ENCODE data around the gene DAO. TPM values are rescaled to one million over a fixed set of nuclear protein-coding genes. Genes with fewer than 3 reads are reported as not detected.
"Not testable (repeated sequence)": the region's sequence is repeated elsewhere in the genome, so short reads cannot be mapped to it uniquely, and the experiment has no call there.

Gene DAO
- total RNA-seq, result not detected

DNA sequence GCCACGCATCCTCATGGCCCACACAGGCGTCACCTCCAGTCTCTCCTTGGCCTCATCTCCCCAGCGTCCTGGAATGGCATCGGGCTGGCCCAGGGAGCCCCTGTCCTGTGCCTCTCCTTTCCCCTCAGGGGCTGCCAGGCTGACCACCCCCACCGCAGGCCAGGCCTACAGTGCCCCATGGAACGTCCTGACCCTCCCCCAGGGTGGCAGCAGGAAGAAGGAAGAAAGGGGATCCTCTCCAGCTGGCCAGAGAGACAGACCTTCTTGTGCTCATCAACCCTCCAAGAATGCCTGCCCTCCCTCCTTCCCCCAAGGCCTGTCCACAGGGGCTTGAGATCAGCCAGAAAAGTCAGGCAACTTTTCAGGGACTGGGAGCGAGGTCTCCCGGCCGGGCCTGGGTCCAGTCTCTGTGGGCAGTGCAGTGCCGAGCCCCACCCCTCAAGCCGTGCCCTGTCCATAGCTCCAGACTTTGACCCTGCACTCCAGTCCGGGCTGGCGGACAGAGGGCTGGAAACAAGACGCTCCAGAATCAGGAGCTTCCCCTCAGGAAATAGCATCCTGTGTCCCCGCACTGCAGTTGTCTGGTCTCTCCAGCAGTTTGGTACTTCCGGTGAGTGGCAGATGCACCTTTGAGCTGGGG is at the start of gene DAO:
Gene DAO, plus strand, starts transcription at position 478 of the 640 bp plus-strand sequence. CDS start 4,915 bp downstream, outside the sequence.
- ChIA-PET POLR2A (no interaction called here), CTCF (no interaction called here)

DNA sequence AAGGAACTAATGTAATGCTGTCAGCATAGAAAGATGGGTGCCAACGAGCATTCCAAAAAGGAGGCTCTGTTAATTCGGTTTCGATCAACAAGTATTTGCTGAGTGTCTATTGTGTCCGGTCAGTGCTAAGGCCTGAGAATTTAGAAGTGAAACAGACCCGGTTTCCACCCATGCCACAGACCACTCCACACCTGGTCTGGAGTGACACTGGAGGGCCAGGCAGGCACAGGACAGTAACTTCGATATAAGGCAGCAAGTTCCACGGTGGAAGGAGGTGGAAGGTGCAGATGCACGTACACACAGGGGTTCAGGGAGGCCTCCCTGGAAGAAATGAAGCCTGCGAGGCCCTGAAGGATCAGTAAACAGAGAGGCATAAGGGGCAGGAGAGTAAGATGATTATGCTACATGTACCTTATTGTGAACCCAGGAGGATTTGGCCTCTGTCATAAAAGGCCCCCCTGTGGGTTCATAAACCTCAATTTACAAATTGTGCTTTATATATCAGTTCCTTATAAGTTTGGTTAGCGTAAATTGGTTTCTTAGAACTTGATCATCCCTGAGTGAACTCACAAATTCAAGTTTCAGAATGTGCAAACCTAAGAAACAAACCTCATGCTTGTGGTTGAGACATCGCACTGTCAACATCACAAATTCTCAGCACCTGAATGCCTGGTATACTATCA is 48.4 kb upstream of the DAO start:
- POLR2A ChIA-PET, result interaction anchor here (0.9 to 1.0 kb wide), 2 partner anchors 26 to 136 kb away, joined by 3 read pairs; partner anchors contain the start of gene SSH1
- CTCF ChIA-PET, result interaction anchor here (0.7 kb wide), 1 partner anchor 28 kb away, joined by 3 read pairs; no protein-coding TSS in a partner anchor

DNA sequence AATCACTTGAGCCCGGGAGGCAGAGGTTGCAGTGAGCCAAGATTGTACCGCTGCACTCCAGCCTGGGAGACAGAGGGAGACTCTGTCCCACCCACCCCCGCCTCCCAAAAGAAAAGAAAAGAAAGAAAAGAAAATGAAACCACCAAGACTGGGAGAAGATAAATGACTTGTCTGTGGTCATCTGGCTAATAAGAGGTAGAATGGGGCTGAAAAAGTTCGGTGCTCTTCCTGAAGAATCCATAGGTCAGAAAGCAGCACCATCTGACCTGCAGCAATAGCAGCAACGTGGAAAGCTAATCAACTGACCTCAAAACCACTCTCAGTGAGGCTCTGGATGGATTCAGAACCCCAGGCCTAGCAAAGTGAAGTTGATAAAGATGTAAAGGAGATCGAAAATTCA is 47.7 kb upstream of the DAO start:
- ChIA-PET POLR2A (interaction anchor here (0.6 to 1.0 kb wide), 3 partner anchors 25 to 199 kb away, joined by 3 to 5 read pairs (median 3); partner anchors contain the start of gene SSH1), CTCF (interaction anchor here (0.6 to 0.8 kb wide), 3 partner anchors 20 to 271 kb away, joined by 3 read pairs; no protein-coding TSS in a partner anchor)

GRCh38 chr12:108832730-108833354 is 47.0 kb upstream of the DAO start:
- POLR2A ChIA-PET, result interaction anchor here (0.6 to 1.0 kb wide), 2 partner anchors 24 to 199 kb away, joined by 3 to 5 read pairs; partner anchors contain the start of gene SSH1
- CTCF ChIA-PET, result interaction anchor here (0.6 to 0.8 kb wide), 3 partner anchors 20 to 270 kb away, joined by 3 read pairs; no protein-coding TSS in a partner anchor

DNA sequence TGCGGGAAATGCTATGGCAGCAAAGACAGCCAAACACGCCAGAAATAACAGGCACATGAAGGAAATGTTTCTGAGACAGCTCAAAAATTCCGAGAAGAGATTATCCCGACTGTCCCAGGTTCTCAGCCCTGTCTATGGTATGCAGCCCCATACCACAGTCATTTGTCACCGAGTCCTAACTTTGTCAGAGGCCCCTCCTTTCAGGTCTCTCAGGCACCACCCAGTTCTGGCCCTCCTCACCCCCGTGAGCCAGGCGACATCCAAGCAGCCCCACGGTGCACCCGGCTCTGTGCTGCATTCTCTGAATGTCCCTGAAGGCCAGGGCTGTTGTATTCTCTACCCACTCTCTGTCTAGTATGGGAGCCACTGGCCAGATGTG is 46.5 kb upstream of the DAO start:
- ChIA-PET CTCF (no interaction called here), POLR2A (no interaction called here)

GRCh38 chr12:108833757-108834472 is 46.0 kb upstream of the DAO start:
- CTCF ChIA-PET, result no interaction called here
- POLR2A ChIA-PET, result no interaction called here

GRCh38 chr12:108835860-108836634 is 43.8 kb upstream of the DAO start:
- CTCF ChIA-PET, result no interaction called here
- POLR2A ChIA-PET, result no interaction called here

DNA sequence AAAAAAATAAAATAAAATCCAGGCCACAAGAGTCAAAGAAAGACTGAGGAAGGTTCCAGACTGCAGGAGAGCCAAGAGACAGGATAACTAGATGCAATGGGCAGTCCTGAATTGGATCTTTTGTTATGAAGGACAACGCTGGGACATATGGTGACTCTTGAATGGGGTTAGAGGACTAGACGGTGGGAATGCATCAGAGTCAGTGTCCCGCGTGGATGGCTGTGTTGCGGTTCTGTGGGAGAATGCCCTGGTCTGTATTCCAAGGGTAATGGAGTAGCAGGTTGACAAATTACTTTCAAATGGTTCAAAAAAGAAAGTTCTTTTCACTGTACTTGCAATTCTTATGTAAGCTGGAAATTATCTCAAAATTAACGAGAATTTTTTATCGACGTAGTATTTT is 42.7 kb upstream of the DAO start:
- POLR2A ChIA-PET, result no interaction called here
- CTCF ChIA-PET, result interaction anchor here (1.1 to 1.6 kb wide), 2 partner anchors 256 to 264 kb away, joined by 3 to 7 read pairs; partner anchors contain the start of gene ALKBH2

GRCh38 chr12:108837680-108838079 is 42.2 kb upstream of the DAO start:
- CTCF ChIA-PET, result interaction anchor here (0.8 to 1.6 kb wide), 9 partner anchors 13 to 278 kb away, joined by 3 to 7 read pairs (median 3); partner anchors contain the start of genes ALKBH2 and SSH1
- POLR2A ChIA-PET, result no interaction called here

GRCh38 chr12:108838194-108839017 is 41.5 kb upstream of the DAO start:
- POLR2A ChIA-PET, result interaction anchor here (2.6 kb wide), 1 partner anchor 19 kb away, joined by 9 read pairs; the partner anchor contains the start of gene SSH1
- CTCF ChIA-PET, result interaction anchor here (0.7 to 1.6 kb wide), 10 partner anchors 14 to 278 kb away, joined by 3 to 7 read pairs (median 3); partner anchors contain the start of genes ALKBH2 and SSH1

GRCh38 chr12:108839018-108839889 is 40.6 kb upstream of the DAO start:
- ChIA-PET POLR2A (interaction anchor here (0.5 to 2.6 kb wide), 3 partner anchors 10 to 179 kb away, joined by 5 to 9 read pairs (median 5); partner anchors contain the start of gene SSH1), CTCF (interaction anchor here (0.9 to 1.6 kb wide), 5 partner anchors 18 to 279 kb away, joined by 3 to 7 read pairs (median 3); partner anchors contain the start of genes ALKBH2 and SSH1)

DNA sequence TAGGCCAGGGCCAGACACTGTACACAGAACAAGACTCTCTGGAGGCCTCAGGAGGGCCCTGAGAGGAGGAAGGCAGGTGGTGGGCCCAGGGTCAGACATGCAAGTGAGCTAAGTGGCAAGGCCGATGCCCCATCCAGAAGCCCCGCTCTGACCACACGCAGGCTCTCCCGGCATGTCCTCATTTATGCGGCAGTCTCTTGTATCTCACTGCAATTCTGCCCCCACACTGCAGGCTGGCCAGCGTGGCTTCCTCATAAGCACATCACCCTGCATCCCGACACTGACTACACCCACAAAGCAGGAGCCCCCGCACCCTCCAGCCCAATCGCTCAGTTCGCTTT is 40.0 kb upstream of the DAO start:
- POLR2A ChIA-PET, result interaction anchor here (1.0 to 2.6 kb wide), 2 partner anchors 9 to 17 kb away, joined by 5 to 9 read pairs; partner anchors contain the start of gene SSH1
- CTCF ChIA-PET, result interaction anchor here (0.9 kb wide), 1 partner anchor 222 kb away, joined by 3 read pairs; no protein-coding TSS in a partner anchor

- ChIA-PET POLR2A (interaction anchor here (0.7 to 2.6 kb wide), 2 partner anchors 16 to 36 kb away, joined by 5 to 9 read pairs; partner anchors contain the start of gene SSH1), CTCF (no interaction called here)
Measured at GRCh38 chr12:108840605-108841332, 39.1 kb upstream of the DAO start.

DNA sequence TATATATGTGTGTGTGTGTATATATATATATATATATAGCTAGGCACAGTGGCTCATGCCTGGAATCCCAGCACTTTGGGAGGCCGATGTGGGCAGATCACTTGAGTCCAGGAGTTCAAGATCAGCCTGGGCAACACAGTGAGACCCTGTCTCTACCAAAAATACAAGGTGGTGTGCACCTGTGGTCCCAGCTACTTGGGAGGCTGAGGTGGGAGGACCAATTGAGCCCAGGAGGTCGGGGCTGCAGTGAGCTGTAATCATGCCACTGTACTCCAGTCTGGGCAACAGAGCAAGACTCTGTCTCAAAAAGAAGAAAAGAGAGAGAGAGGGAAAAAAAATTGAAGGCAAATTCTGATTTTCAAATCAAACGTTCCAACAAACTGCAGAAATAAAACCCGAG is 38.1 kb upstream of the DAO start:
- CTCF ChIA-PET, result not testable (repeated sequence)
- POLR2A ChIA-PET, result interaction anchor here (0.7 kb wide), 1 partner anchor 37 kb away, joined by 5 read pairs; no protein-coding TSS in a partner anchor

GRCh38 chr12:108842361-108842760 is 37.5 kb upstream of the DAO start:
- CTCF ChIA-PET, result no interaction called here

GRCh38 chr12:108843187-108843586 is 36.7 kb upstream of the DAO start:
- CTCF ChIA-PET, result no interaction called here

More at GRCh38 chr12:108842361-108842760, 37.5 kb upstream of the DAO start:
- POLR2A ChIA-PET, result no interaction called here

More at GRCh38 chr12:108843187-108843586, 36.7 kb upstream of the DAO start:
- POLR2A ChIA-PET, result no interaction called here
